Gastrocnemius medialis (tissue), 4 donors: Measurements from ENCODE around the gene COLGALT1. TPM values are rescaled to one million over a fixed set of nuclear protein-coding genes. Genes with fewer than 3 reads are reported as not detected.

Source experiments
- ATAC-seq, 2 donors: fragments of 150-250 bp; one replicate each; pipeline ENCODE4 v1.9.1; 2016
- DNase-seq, 2 donors: peaks; one replicate each; pipeline ENCODE4 v3.0.0-alpha.2; 2019
- H3K27ac ChIP-seq, 4 donors: fragments of 200-600 bp; sonication (generic); 1 replicate in 1 of 4; 2 replicates in 3 of 4; pipeline ENCODE4 v1.5.1; 2016 to 2018; ENCODE audit warnings: mild to moderate bottlenecking in 2 of 4, moderate library complexity in 1 of 4
- H3K27me3 ChIP-seq, 3 donors: fragments of 200-600 bp; sonication (generic) in 2 of 3; 1 replicate in 1 of 3; 2 replicates in 2 of 3; pipeline versions ENCODE4 v1.5.1 to v1.6.0; 2016 to 2019; ENCODE audit warnings: mild to moderate bottlenecking in 1 of 3, moderate library complexity in 1 of 3
- H3K36me3 ChIP-seq, 2 donors: fragments of 200-600 bp; sonication (generic) in 1 of 2; one replicate each; pipeline ENCODE4 v1.5.1; 2017 to 2018
- H3K4me1 ChIP-seq, 2 donors: fragments of 200-600 bp; sonication (generic) in 1 of 2; one replicate each; pipeline ENCODE4 v1.5.1; 2016 to 2017; ENCODE audit warnings: mild to moderate bottlenecking in 2 of 2
- H3K4me3 ChIP-seq, 4 donors: fragments of 200-600 bp; sonication (generic) in 3 of 4; 1 replicate in 1 of 4; 2 replicates in 3 of 4; pipeline ENCODE4 v1.5.1; 2016 to 2019; ENCODE audit warnings: mild to moderate bottlenecking in 2 of 4
- H3K9me3 ChIP-seq, 3 donors: fragments of 200-600 bp; sonication (generic) in 2 of 3; 1 replicate in 1 of 3; 2 replicates in 2 of 3; pipeline ENCODE4 v1.5.1; 2016 to 2019
- CTCF ChIP-seq, 5 experiments: fragments of 450-650 bp in 3 of 5; fragments of 200-600 bp in 2 of 5; sonication (generic) in 2 of 5; IDR thresholded peaks in 4 of 5; conservative IDR thresholded peaks in 1 of 5; 1 replicate in 4 of 5; 2 replicates in 1 of 5; pipeline ENCODE4 v1.5.1; 2016 to 2019; ENCODE audit warnings: antibody characterized with exemption in 5 of 5, mild to moderate bottlenecking in 3 of 5, moderate library complexity in 3 of 5
- POLR2A ChIP-seq, 2 donors: fragments of 450-650 bp; IDR thresholded peaks; one replicate each; pipeline ENCODE4 v1.6.1; 2017; ENCODE audit warnings: antibody characterized with exemption in 2 of 2, mild to moderate bottlenecking in 2 of 2, moderate library complexity in 2 of 2
- in situ Hi-C, 4 donors: fragments of 200-750 bp; cut with MboI; loops; one replicate each; pipeline versions ENCODE4 v1.15.0 to v1.8.0; 2017; ENCODE audit warnings: low sequenced_read_pairs in 4 of 4
- intact Hi-C: fragments of 100-400 bp; cut with DNase I; formaldehyde crosslinking; loops from one replicate; pipeline ENCODE4 v1.15.1; 2023; ENCODE audit warnings: low total_unique reads
- total RNA-seq, 4 donors: library from RNA; depleted of rRNA; stranded (reverse); fragments of >200 nt; gene quantifications; one replicate each; pipeline versions ENCODE4 v1.1.0 to v1.2.3, GENCODE V29; 2016

The COLGALT1 gene
- total RNA-seq, 4 donors from 2014 or later, result 16.6 to 33.2 (median 27.5) TPM

DNA sequence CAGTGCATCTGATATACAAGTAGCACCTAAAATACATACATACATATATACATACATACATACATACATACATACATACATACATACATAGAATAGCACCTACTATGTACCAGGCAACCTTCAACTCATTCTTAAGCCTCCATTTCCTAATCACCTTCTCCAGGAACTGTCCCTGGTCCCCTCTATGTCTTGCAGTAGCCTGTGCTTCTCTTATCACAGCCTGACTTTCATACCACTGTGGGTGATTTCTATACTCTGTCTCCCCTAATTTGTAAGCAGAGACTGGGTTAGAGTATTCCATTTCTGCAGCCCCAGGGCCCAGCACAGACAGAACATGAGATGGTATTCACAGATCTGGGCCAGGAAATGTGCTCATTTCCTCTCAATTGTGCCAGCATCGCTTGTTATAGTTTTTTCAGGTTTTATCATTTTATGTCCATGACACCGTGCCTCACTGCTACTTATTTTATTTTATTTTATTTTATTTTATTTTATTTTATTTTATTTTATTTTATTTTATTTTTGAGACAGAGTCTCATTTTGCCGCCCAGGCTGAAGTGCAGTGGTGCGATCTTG lies 14.2 kb upstream of the COLGALT1 start:
- Histone ChIP-seq H3K27me3 (peaks cover 21 to 31% (median 24%) of the 10 kb centered on the region in 3 donors), H3K4me3 (no peak overlapping the region), H3K9me3 (no peaks in the 10 kb centered on the region), H3K27ac (no peak overlapping the region), H3K4me1 (peaks cover 6 to 7% of the 10 kb centered on the region in 2 donors), H3K36me3 (no peaks in the 10 kb centered on the region)
- DNase-seq, result no peak
- intact Hi-C loops, result no loop called here
- in situ Hi-C loops, result no loop called here
- ATAC-seq, result no peak
- TF ChIP-seq POLR2A (IDR thresholded peaks at IDR 0.05), result no peak
- TF ChIP-seq CTCF (IDR thresholded peaks at IDR 0.05 in 4 of 5, conservative IDR thresholded peaks at IDR 0.05 in 1 of 5), result no peak

- DNase-seq (no peak), ATAC-seq (no peak)
- no peak overlapping the region for H3K27ac ChIP-seq
- in situ Hi-C loops (no loop called here), intact Hi-C loops (no loop called here)
- H3K36me3 ChIP-seq, result no peaks in the 10 kb centered on the region
- no peak overlapping the region for H3K4me3 ChIP-seq
- H3K4me1 ChIP-seq, result peaks cover 6 to 7% of the 10 kb centered on the region in 2 donors
- H3K27me3 ChIP-seq, result peaks cover 18 to 27% (median 18%) of the 10 kb centered on the region in 3 donors
- H3K9me3 ChIP-seq, result no peaks in the 10 kb centered on the region
- TF ChIP-seq CTCF (IDR thresholded peaks at IDR 0.05 in 4 of 5, conservative IDR thresholded peaks at IDR 0.05 in 1 of 5) (no peak), POLR2A (IDR thresholded peaks at IDR 0.05) (no peak)
These were observed 13.4 kb upstream of the COLGALT1 start for GRCh38 chr19:17542042-17542441.

GRCh38 chr19:17542793-17543582 lies 12.5 kb upstream of the COLGALT1 start:
- no peak for DNase-seq
- H3K27me3 ChIP-seq, result peaks cover 10 to 17% (median 10%) of the 10 kb centered on the region in 3 donors
- in situ Hi-C loops, result no loop called here

DNA sequence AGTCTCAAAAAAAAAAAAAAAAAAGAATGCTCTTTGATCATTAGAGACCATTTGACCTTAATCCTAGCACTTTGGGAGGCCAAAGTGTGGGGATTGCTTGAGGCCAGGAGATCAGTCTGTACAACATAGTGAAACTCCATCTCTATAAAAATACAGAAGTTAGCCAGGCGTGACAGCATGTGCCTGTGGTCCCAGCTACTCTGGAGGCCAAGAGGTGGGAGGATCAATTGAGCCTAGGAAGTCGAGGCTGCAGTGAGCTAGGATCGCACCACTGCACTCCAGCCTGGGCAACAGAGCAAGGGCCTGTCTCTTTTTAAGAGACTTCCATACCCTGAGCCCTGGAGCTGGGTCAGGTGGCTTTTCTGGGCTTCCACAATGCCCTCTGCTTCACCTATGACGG lies 11.5 kb upstream of the COLGALT1 start:
- DNase-seq (no peak), ATAC-seq (no peak)
- TF ChIP-seq POLR2A (IDR thresholded peaks at IDR 0.05) (no peak), CTCF (IDR thresholded peaks at IDR 0.05 in 4 of 5, conservative IDR thresholded peaks at IDR 0.05 in 1 of 5) (no peak)
- H3K27ac ChIP-seq, result no peak overlapping the region
- in situ Hi-C loops (no loop called here), intact Hi-C loops (no loop called here)
- peaks cover 4 to 8% (median 6%) of the 10 kb centered on the region in 3 donors for H3K27me3 ChIP-seq
- H3K9me3 ChIP-seq, result no peaks in the 10 kb centered on the region
- no peaks in the 10 kb centered on the region for H3K36me3 ChIP-seq
- H3K4me3 ChIP-seq, result no peak overlapping the region
- H3K4me1 ChIP-seq, result peaks cover 4 to 6% of the 10 kb centered on the region in 2 donors

More at GRCh38 chr19:17542793-17543582, 12.5 kb upstream of the COLGALT1 start:
- TF ChIP-seq POLR2A (IDR thresholded peaks at IDR 0.05) (no peak), CTCF (IDR thresholded peaks at IDR 0.05 in 4 of 5, conservative IDR thresholded peaks at IDR 0.05 in 1 of 5) (no peak)
- peaks cover 6 to 7% of the 10 kb centered on the region in 2 donors for H3K4me1 ChIP-seq
- intact Hi-C loops, result no loop called here
- H3K4me3 ChIP-seq, result no peak overlapping the region
- no peaks in the 10 kb centered on the region for H3K9me3 ChIP-seq
- H3K27ac ChIP-seq, result no peak overlapping the region
- no peaks in the 10 kb centered on the region for H3K36me3 ChIP-seq
- no peak for ATAC-seq
